Activated CD4-positive, CD25-positive, alpha-beta regulatory T cell treated with anti-CD3 and anti-CD28 coated beads, Interleukin-2, amount 50 U/mL, for 72 hours (primary cell): ENCODE data around the gene RRP1B.
"Not testable (repeated sequence)": the region's sequence is repeated elsewhere in the genome, so short reads cannot be mapped to it uniquely, and the experiment has no call there.

Experiments
- DNase-seq: peaks from one replicate; pipeline ENCODE4 v3.0.0; 2021

The RRP1B gene

DNA sequence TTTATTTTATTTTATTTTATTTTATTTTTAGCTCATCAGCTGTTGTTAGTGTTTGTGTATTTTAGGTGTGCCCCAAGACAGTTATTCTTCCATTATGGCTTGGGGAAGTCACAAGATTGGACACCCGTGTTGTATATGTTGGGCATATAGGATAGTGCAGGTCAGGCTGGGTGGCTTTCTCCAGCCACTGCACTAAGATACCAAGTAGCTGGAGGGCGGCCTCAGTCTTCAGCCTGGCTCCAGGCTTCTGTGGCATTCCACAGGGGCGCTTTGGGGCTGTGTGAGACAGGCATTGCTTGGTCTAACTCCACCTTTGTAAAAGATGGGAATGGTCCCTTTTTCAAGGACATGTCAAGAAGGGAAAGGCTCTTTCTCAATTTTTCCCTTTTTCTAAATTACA is 16.5 kb downstream of the RRP1B start:
- DNase-seq = no peak

DNA sequence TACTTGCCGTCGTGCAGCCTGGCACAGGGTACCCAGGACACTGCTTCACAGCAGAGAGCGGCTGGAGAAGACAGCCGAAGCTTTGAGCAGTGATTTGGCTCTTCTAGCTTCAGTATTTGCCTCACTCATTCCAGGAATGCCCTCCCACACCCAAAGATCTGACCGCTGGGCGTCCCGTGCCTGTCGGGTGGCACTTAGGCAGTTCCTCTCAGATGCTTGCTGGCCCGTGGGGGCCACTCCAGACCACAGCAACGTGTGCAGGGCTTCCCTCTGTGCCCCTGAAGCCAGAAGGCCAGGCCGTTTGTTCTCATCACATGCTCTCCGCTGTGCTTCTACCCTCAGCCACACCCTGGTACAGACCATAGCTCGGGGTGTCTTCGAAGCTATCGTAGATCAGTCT is 17.0 kb downstream of the RRP1B start:
- no peak for DNase-seq

DNA sequence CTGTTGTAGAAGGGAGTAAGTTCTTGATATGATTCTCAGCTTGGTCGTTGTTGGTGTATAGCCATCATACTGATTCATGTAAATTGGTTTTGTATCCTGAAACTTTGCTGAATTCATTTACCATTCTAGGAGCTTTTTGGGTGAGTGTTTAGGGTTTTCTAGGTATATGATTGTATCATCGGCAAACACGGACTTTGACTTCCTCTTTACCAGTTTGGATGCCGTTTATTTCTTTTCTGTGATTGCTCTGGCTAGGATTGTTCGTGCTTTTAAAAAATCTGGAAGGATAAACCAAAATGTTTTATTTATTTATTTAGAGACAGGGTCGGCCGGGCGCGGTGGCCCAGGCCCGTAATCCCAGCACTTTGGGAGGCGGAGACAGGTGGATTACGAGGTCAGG is 20.6 kb downstream of the RRP1B start:
- no peak for DNase-seq

DNA sequence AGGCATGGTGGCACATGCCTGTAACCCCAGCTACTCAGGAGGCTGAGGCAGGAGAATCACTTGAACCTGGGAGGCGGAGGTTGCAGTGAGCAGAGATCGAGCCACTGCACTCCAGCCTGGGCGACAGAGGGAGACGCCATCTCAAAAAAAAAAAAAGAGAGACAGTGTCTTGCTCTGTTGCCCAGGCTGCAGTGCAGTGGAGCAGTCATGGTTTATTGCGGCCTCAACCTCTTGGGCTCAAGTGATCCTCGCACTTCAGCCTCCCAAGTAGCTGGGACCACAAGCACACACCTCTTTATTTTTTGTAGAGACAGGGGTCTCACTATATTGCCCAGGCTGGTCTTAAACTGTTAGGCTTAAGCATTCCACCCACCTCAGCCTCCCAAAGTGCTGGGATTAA is 21.1 kb downstream of the RRP1B start:
- not testable (repeated sequence) for DNase-seq

DNA sequence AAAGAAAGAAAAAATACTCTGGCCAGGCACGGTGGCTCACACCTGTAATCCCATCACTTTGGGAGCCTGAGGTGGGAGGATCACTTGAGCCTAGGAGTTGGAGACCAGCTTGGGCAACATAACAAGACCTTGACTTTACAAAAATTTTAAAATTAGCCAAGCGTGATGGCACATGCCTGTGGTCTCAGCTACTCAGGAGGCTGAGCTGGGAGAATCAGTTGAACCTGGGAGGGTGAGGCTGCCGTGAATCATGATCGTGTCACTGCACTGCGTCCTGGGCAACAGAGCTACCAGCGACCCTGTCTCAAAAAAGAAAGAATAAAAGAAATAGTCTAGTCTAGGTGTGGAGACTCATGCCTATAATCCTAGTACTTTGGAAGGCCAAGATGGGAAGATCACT is 22.3 kb downstream of the RRP1B start:
- no peak for DNase-seq

DNA sequence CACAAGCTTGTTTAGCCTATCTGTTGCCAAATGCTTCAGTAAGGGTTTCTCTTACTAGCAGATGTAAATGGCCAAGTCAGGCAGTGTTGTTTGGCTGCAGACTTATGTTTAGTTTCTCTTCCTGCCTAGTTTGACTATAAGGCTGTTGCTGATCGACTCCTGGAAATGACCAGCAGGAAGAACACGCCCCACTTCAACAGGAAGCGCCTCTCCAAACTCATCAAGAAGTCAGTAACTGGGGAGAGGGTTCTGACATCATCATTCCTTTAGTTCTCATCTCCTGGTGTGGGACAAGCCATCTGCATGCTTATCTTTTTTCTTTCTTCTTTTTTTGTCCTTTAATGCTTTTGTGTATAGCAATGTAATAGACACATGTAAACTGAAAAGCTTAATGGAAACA is 25.1 kb downstream of the RRP1B start:
- DNase-seq = no peak

DNA sequence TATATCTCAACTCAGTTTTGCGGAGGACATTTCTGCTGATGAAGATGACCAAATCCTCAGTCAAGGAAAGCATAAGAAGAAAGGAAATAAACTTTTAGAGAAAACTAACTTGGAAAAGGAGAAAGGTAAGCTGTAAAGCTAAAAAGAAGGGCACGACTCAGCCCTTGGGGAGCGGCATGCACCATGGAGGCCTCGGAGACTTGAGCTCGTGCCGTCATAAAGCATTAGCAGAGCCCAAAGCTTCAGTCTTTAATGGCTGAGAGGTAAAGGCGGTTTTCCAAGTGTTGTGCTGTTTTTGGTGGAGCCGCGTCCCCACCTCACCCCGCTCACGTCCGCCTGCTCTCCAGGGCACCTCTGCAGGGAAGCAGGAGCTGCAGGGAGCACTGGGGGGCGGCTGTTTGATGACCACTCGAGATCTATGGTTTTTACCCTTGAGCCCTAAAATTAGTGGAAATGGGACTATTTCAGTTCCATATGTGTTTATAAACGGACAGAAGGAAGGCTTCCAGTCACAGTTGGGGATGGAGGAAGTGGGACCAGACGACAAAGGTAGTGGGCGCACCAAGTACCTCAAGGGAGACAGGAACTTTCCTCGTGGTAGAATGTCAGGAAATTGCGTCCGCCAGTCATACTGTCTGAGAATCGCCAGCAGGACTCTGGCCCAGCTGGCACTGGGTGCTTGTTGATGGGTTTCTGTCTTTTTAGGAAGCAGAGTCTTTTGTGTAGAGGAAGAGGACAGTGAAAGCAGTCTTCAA is 27.6 kb downstream of the RRP1B start:
- no peak for DNase-seq

DNA sequence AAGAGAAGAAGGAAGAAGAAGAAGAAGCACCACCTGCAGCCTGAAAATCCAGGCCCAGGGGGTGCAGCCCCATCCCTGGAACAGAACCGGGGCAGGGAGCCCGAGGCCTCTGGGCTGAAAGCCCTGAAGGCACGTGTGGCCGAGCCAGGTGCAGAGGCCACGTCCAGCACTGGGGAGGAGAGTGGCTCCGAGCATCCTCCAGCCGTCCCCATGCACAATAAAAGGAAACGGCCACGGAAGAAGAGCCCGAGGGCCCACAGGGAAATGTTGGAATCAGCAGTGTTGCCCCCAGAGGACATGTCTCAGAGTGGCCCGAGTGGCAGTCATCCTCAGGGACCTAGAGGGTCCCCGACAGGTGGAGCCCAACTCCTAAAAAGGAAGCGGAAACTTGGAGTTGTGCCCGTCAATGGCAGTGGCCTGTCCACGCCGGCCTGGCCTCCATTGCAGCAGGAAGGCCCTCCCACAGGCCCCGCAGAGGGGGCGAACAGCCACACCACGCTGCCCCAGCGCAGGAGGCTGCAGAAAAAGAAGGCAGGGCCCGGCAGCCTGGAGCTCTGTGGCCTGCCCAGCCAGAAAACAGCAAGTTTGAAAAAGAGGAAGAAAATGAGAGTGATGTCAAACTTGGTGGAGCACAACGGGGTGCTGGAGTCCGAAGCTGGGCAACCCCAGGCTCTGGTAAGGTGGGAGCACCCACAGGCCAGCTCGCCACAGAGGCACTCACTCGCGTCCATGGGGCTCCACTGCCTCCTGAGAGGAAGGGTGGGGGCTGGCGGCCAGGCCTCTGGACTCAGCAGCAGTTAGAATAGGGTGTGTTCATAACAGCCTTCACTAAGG is 28.4 kb downstream of the RRP1B start:
- no peak for DNase-seq

DNA sequence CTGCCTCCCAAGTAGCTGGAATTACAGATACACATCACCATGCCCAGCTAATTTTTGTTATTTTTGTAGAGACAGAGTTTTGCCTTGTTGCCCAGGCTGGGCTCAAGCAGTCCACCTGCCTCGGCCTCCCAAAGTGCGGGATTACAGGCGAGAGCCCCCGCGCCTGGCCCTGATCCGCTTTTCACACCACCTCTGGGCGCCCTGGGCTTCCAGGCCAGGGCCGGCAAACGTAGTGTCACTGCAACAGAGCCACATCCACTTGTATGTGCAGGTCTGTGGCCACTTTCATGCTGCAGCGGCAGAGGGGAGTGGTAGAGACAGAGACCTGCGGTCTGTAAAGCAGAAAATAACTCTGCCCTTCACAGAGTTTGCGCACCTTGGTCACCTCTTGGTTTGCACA is 29.5 kb downstream of the RRP1B start:
- DNase-seq = no peak

DNA sequence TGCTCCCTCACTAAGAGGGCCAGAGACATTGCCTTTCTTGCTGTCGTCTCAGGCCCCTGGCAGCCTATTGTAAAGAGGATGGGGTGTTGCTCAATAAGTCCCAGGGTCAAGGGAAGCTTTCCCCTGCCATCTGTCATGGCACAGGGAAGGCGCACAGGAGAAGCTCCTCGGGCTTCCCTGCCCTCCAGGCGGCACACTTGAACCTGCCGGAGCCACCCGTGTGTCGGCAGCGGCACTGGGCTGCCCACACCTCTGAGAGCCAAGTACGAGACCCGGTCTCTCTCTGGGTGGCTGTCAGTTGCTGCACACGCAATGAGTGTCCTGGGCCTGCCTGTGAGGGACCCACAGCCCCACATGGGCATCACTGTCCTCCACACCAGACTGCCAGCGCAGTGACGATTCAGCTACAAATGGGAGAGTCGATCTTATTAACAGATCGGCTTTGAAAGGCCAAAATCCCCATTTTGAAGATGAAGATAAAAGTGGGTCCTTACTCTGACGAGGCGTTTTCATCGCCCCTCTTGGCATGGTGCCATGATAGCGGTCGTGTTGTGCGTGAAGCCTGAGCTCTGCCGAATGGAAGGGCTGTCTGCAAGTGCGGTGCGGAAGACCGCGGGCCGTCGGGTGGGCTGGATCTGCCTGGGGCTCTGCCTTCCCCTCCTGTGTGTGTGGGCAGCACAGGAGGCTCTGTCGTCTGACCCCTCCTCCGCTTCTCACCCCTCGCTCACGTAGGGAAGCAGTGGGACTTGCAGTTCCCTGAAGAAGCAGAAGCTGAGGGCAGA is 30.4 kb downstream of the RRP1B start:
- DNase-seq = no peak

DNA sequence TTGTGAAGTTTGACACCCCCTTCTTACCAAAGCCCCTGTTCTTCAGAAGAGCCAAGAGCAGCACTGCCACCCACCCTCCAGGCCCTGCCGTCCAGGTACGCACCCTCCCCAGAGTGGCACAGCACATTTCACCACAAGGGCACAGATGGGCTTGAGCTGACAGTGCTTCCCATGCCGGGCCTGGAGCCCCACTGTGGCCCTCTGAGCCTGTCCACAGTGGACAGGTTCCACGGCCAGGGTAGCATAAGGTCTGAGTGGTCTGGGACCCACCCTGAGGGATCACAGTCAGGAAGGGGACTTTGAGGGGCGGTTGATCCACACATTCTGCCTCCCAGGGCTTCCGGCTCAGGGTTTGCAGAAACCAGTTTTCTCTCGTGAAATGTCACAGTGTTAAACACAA is 31.0 kb downstream of the RRP1B start:
- no peak for DNase-seq

DNA sequence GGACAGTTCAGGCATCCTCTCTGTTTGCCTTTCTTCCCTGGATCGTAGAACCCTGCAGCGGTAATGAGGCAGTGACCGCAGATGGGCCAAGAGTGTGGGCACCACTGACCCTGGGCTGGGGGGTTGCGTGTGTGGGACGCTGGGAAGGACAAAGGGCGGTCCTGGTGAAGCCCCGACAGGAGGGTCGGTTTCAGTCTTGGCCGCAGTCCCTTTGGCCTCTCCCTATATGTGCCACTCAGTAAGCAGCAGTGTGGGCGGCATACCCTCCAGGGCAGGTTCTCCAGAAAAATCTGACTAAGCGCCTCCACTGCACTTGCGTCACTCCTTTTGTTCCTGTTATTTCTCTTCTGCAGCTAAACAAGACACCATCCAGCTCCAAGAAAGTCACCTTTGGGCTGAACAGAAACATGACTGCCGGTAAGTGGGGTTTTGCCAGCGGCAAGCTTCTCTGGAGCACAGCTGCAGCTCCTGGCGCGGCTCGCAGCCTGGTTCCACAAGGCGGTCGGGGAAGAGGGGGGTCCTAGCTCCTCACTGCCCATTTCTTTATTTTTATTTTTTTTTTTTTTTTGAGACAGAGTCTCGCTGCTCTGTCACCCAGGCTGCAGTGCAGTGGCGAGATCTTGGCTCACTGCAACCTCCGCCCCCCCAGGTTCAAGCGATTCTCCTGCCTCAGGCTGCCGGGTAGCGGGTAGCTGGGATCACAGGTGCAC is 31.9 kb downstream of the RRP1B start:
- no peak for DNase-seq

DNA sequence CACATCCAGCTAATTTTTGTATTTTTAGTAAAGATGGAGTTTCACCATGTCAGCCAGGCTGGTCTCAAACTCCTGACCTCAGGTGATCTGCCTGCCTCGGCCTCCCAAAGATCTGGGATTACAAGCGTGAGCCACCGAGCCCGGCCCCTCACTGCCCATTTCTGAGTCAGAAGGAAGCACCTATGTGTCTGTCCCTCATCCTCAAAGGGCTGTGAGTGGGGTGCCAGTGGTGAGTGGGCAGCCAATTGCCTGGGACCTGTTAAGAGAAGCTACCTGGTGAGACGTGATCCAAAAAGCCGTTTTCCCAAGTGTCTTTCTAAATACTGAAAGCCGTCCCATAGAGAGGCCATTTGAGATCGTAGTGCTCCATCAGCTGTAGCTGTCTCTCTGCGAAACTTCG is 32.4 kb downstream of the RRP1B start:
- no peak for DNase-seq

DNA sequence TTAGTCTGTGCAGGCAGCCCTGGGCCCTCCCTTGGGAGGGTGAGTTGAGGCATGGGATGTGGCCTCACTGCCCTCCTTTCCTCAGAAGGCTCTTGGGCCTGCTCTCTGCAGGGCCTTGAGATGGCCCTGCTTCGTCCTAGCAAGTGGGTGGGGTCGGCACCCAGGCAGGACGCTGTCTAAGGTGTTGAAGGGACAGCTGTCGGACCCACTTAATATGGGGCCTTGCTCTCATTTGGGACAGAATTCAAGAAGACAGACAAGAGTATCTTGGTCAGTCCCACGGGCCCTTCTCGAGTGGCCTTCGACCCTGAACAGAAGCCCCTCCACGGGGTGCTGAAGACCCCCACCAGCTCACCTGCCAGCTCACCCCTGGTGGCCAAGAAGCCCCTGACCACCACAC is 33.6 kb downstream of the RRP1B start:
- DNase-seq = no peak

DNA sequence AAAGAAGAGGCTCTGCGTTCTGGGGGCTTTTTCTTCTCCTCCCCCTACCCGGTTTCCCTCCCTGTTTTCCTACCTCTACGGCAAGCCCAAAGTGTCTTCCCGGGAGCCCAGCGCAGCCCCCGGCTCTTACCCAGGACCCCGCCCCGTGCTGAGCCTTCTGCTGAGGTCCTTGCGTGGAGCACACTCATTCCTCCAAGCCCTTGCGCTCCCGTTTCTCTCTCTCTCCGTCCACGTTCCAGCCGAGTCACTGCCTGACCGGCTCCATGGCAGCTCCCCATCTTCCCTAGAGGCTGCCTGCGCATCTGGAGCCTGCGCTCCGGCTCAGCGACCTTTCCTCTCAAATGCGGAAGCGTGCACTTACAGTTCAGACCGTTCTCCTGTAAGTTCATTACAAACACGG is 34.6 kb downstream of the RRP1B start:
- no peak for DNase-seq

DNA sequence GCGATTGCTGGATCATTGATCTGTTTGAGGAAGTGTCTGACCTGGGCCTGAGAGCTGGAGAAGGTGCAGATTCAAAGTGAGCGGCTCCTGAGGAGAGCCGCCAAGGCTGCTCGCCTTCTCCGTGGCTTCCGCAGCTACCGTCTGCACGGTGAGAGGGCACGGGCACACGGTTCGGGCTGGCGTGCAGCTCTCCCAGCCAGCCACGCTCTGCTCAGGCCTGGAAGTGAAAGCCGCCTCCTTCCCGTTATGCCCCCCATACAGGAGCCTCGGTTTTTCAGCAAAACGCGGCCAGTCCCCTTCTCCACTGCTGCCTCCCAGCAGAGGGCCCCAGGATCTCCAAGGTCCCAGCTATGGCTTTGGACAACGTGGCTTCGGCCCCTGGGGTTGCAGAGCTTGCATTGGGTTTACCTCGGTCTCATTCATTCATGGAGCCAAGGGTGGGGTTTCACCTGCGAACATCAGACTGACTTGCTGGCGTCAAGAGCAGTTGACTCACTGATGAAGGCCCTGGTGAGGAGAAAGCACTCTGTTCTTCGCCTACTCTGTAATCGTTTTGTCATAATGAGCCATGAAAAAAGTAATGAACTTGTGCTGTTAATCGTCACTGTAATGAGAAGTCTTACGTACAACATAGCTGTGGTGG is 35.2 kb downstream of the RRP1B start:
- DNase-seq = no peak

DNA sequence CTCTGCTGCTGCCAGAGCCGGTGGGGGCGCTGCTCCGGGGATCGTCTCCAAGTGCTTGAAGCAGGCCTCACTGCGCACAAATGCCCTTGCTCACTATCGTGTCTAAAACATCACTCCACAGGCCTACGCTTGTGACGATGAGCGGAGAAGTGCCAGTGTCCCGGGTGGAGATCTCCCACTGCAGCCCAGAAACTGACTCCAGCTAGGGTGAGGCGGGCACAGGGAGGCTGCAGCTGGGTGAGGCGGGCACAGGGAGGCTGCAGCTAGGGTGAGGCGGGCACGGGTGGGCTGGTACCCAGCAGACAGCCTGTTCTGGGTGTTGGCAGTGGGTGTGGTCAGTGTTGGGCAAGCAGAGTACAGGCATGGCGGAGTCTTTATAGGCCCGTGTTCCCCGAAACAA is 36.9 kb downstream of the RRP1B start:
- no peak for DNase-seq

DNA sequence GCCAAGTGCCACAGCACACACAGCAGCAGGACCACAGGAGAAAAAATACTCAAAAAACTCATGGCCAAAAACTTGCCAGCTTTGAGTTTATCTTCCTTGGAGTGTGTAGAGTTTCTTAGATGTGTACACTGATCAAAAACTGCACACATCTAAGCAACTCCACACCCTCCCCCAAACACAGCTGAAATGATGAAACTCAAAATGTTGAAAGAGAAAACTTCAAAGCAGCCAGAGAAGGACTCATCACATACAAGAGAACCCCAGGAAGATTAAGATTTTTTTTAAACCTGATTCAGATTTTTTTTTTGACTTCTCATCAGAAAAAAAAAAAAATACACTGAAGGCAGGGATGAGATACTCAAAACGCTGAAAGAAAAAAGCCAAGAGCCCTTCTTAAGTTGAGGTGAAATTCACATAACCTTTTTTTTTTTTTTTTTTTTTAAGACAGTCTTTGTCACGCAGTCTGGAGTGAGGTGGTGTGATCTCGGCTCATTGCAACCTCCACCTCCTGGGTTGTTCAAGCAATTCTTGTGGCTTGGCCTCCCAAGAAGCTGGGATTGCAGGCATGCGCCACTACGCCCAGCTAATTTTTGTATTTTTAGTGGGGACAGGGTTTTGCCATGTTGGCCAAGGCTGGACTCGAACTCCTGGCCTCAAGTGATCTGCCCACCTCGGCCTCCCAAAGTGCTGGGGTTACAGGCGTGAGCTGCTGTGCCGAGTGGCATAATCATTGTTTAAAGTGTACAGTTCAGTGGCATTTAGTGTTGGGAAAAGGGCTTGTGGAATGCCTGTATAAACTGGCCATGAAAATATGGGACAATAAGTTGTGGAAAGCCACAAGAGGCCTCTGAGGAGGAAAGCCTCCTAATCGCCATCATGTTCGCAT is 38.6 kb downstream of the RRP1B start:
- no peak for DNase-seq

DNA sequence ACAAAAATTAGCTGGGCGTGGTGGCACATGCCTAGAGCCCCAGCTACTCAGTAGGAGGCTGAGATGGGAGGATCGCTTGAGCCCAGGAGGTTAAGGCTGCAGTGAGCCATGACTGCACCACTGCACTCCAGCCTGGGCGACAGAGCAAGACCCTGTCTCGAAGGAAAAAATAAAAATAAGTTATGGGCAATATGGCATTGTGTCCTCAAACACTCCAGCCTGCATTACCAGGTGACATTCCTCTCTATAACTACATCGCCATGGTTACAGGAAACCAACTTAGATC is 40.1 kb downstream of the RRP1B start:
- DNase-seq = not testable (repeated sequence)

DNA sequence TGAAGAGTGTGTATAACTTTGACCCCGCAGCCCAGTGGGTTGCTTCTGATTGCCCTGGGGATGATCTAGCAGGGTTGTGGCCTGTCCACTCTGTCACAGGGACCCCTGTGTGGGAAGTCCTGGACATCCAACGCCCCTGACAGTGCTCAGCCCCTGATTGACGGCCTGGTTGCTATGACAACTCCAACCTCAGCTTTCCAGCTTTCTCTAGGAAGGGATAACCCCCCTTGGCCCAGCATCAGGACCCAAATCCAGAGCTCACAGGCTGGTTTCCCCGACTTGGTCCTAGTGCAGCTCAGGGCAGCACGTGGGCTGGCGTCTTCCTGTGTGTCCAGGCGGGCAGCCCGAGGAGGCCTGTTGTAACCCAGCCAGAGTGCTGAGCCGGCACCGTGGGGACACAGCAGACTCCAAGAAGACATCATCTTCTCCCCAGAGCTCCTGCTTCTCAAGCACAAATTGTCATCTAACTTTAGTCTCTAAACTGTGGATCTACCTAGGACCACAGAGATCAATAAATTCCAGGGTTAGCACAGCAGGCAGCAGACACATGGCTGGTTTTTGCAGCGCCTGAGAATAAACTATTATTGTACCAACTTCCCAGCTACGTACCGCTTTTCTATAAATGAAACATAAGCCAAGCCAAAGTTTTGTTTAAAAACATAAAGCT is 40.7 kb downstream of the RRP1B start:
- DNase-seq = no peak
